Smooth muscle cell of the pulmonary artery (primary cell): ENCODE data around the gene LRRIQ1. TPM values are rescaled to one million over a fixed set of nuclear protein-coding genes. Genes with fewer than 3 reads are reported as not detected.

Experiments used
- total RNA-seq: library from RNA; depleted of rRNA; stranded (reverse); fragments of >200 nt; gene quantifications from 2 replicates; pipeline ENCODE4 v1.2.3, GENCODE V29; 2014

The LRRIQ1 gene, protein sequence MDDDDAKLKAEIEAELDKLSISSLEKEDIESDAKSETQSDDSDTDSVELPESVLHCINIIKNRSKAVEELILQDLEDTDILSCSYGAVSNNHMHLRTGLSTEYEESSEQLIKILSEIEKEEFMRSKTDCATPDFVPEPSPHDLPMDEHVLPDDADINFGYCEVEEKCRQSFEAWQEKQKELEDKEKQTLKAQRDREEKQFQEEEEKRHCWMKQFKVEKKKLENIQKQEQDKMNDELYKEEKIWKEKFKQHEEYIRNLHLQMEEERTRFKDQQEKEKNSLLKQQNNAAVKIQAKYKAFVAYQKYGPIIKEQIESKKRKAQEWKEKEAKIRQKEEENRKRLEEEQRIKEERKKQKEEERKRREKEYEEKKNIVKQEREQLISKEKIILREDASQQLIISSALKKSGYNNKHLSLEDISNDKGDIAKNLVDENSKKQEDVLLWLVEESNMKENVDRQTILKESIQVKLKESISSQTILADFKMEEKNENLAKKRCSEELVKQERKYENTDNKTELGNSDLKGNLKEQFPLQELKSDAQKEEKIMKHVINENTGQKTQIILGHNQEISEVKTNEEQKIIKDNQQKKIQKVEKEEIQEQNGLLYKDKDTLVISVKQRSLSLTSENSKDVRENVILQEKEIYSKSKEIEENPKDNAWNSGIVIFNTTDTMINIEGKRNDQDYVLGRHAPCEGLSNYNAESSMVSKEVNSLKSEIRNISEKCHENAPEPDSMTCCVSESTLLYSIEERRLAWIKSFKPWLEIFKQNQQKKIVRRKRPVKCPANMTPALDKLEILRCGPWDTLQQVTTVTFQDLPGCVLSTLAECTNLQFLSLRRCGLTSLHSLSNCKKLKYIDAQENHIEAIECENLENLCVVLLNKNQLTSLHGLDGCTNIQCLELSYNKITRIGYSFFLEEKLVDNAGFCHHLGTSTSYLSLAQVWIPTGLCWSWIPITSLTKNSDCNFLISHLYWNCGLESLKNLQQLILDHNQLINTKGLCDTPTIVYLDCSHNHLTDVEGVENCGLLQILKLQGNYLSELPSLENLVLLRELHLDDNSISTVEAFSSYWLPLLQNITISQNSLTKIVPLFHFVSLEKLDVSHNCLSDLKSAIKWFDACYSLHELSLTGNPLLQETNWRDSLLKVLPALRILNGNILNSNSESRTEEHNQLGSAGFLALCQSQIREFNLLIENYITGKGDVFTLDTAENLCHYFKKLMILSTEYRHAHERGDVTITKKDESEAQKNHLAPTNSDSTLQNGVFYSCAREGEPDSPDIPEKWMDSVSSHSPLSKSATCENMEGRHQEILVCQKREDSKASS (N-terminal part only)
- 0.17 and 0.20 TPM in 2 replicates for total RNA-seq

DNA sequence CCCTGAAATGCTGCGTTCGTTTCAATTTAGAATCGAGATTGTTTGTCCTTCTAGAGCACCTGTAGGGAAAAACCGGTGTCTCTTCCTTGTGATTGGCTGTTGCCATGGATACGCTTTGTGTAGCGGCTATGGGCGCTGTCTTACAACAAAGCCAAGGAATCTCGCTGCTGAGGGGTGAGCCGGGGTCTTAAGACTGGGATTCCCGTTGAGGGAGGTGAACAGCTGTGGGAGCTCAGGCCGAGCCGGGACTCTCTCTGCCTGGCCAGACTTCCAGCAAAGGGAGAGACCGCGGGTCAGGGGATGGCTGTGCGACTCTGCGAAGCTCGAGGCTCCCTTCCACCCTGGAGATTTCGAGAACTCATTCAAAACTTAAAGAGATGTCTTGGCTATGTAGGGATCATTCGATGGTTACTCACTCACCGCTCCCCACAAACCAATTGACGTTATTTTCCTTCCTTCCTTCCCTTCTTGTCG is at the start of gene LRRIQ1, which contains the start of gene TSPAN19:
LRRIQ1 (plus strand) TSS at position 118 of the 474 bp plus-strand sequence. CDS start 1,826 bp downstream, outside the sequence.
TSPAN19 (minus strand) TSS at position 44 of the 474 bp plus-strand sequence. CDS start 6,331 bp downstream, outside the sequence.

DNA sequence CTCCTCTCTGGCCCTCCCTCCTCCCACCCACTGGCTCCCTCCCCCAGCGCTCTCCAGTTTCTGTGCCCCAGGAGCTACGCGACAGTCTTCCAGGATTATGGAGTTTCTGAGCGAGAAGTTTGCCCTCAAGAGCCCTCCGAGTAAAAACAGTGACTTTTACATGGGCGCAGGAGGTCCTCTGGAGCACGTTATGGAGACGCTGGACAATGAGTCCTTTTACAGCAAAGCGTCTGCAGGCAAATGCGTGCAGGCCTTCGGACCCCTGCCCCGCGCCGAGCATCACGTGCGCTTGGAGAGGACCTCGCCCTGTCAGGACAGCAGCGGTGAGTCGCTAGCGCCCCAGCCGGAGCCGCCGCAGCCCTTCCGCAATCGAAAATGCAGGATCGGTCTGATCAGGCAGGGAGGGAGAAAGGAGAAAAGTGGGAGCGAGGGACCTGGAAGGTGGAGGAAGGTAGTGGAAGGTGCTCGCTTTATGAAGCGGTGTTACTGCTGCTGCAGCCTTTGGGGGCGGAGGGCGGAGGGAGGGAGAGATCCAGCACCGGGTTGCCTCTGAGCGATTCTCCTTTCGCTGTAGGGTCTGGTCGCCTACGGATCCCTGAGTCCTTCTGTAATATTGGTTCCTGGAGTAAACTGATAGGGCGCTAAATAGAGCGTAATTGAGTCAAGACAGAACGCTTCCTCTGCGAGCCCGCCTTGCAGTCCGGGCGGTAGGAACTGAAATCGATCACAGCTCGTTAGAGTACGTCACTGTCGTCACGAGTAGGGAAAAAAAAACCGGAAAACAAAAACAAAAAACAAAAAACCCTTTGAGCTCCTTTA is 244.2 kb downstream of the LRRIQ1 start, which contains the start of gene ALX1:
ALX1 (plus strand) TSS at position 56 of the 819 bp plus-strand sequence; CDS start at position 98, 42 bp downstream.

Other genes starting within 250 kb of the LRRIQ1 start
- 0.33 and 3.6 TPM in 2 replicates for gene SLC6A15, start 123.6 kb upstream of the LRRIQ1 start, total RNA-seq
- not detected in 2 replicates for gene TSPAN19, start 74 bp upstream of the LRRIQ1 start, total RNA-seq
- not detected in 2 replicates for gene ALX1, start 243.9 kb downstream of the LRRIQ1 start, total RNA-seq